ENCODE data around the gene CRMP1.

DNA sequence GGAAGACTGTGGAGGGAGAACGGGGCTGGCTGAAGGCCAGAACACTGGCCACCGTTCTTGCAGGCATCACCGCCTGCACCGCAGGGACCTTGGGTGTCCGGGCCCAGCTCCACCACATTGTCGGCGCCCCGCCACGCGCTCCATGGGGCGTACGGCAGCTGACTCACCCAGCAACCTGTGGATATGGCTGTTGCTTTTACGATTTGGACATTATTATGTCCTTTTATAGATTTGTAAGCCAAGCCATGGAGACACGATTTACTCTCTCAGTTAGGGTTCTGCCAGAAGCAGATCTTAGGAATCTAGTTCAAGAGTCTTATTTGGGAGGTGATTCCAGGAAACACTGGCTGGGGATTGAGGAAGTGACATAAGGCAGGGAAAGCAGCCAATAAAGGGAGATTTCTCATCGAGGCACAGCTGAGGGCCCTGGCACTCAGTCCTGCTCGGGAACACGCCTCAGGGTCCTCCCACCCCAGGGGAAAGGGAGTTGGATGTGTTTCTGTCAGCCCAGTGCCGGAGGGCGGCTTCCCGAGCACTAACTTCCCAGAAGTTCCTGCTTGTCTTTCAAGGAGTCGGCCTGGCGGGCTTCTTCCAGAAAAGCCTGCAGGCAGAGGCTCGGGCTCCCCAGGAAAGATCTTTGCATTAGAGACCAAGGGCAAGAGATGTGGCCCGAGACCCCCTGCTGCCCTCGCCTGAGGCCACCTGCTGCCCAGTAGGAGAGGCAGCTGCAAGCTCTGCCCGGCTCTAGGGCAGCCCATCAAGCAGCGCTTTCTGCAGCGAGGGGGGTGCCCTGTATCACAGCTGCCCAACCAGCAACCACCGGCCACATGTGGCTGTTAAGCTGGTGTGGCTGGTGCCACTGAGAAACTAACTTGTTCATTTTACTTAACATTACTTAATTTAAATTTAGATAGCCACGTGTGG lies 52.9 kb downstream of the CRMP1 start:
- TF ChIP-seq FOXP2 (optimal IDR thresholded peaks at IDR 0.05; ENCODE audit: borderline replicate concordance, extremely low read depth, extremely low read length, insufficient read depth) (no peak), TAF1 (IDR thresholded peaks at IDR 0.05; ENCODE audit: borderline replicate concordance, insufficient read depth, low read length) (no peak), POLR2AphosphoS5 (IDR thresholded peaks at IDR 0.05; ENCODE audit: low read depth, low read length) (no peak)
- TF ChIP-seq, protein P1, sequence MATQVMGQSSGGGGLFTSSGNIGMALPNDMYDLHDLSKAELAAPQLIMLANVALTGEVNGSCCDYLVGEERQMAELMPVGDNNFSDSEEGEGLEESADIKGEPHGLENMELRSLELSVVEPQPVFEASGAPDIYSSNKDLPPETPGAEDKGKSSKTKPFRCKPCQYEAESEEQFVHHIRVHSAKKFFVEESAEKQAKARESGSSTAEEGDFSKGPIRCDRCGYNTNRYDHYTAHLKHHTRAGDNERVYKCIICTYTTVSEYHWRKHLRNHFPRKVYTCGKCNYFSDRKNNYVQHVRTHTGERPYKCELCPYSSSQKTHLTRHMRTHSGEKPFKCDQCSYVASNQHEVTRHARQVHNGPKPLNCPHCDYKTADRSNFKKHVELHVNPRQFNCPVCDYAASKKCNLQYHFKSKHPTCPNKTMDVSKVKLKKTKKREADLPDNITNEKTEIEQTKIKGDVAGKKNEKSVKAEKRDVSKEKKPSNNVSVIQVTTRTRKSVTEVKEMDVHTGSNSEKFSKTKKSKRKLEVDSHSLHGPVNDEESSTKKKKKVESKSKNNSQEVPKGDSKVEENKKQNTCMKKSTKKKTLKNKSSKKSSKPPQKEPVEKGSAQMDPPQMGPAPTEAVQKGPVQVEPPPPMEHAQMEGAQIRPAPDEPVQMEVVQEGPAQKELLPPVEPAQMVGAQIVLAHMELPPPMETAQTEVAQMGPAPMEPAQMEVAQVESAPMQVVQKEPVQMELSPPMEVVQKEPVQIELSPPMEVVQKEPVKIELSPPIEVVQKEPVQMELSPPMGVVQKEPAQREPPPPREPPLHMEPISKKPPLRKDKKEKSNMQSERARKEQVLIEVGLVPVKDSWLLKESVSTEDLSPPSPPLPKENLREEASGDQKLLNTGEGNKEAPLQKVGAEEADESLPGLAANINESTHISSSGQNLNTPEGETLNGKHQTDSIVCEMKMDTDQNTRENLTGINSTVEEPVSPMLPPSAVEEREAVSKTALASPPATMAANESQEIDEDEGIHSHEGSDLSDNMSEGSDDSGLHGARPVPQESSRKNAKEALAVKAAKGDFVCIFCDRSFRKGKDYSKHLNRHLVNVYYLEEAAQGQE (IDR thresholded peaks at IDR 0.05; ENCODE audit: insufficient read depth in 1 of 2, low read depth in 2 of 2, low read length in 2 of 2), result no peak
